K562 treated with DMSO at 1 percent for 12 hours (cell line): ENCODE measurements around the gene EEF1E1. TPM values are rescaled to one million over a fixed set of nuclear protein-coding genes. Genes with fewer than 3 reads are reported as not detected.

Source experiments
- total RNA-seq: library from RNA; unstranded; fragments of 300-600 nt; gene quantifications from 2 replicates; pipeline ENCODE4 v1.2.3, GENCODE V29; 2022; ENCODE audit not compliant: insufficient read depth

Gene EEF1E1
- 81.7 and 93.2 TPM in 2 replicates for total RNA-seq

DNA sequence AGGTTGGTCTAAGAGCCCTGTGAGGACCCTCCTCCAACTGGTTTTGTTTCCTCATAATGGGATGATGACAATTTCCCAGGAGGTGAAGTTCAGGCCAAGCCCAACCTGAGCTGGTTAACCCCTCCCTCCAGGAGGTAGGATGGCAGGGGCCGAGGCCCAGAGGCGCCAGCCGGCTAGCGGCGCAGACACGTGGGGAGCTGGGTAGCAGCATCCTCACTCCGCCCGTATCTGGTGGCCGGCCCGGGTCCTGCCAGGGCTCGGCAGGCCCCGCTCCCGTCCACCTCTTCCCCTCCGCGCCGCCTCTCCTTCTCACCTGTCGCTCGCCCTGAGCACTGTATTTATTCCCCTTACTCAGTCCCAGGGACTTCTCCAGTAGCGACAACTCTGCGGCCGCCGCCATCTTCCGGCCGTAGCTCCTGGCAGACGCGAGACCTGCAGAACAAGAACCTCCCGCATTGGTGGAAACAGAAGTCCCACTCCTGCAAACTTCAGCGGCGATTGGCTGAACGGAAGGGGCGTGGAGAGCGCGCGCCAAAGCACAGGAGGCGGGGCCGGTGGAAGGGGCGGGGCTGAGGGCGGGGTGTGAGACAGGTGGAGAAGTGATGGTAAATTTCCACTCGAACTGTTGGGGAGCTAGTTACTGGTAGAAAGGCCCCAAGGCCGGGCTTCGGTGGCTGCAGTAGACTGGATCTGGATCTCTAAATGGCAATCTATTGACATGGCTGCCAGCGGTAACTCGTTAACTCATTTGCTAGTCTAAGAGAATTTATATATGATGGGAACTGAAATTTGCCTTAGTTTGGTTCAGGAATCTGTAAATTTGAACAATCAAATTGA is at the start of gene EEF1E1:
EEF1E1 (minus strand) TSS at position 427 of the 837 bp plus-strand sequence; CDS start at position 400, 27 bp downstream.

GRCh38 chr6:8063761-8064637 is 38.3 kb downstream of the EEF1E1 start, which contains the start of gene BLOC1S5:
Gene BLOC1S5, minus strand, starts transcription at chr6:8064389. Its CDS starts 13 bp downstream, at chr6:8064376.

Other genes starting within 250 kb of the EEF1E1 start
- 63.7 and 110 TPM in 2 replicates for gene TXNDC5, start 191.8 kb downstream of the EEF1E1 start, total RNA-seq
- gene BLOC1S5, start 38.2 kb downstream of the EEF1E1 start, total RNA-seq = 11.3 and 18.5 TPM in 2 replicates